Lower lobe of right lung (tissue), 2 donors: ENCODE results near the gene BORCS8. TPM values are rescaled to one million over a fixed set of nuclear protein-coding genes. Genes with fewer than 3 reads are reported as not detected.

Experiments
- ATAC-seq, 2 donors: fragments of 200-7000 bp; cut with Tn5 transposase; one replicate each; pipeline ENCODE4 v1.9.1; 2020 to 2022; ENCODE audit warnings: mild to moderate bottlenecking in 2 of 2, moderate library complexity in 2 of 2
- DNase-seq: peaks from one replicate; pipeline ENCODE4 v3.0.0-alpha.2; 2020
- H3K27ac ChIP-seq: fragments of 200-600 bp; one replicate; pipeline ENCODE4 v1.8.0; 2022
- H3K27me3 ChIP-seq: fragments of 200-600 bp; one replicate; pipeline ENCODE4 v1.8.0; 2022; ENCODE audit warnings: low read depth
- H3K36me3 ChIP-seq: fragments of 200-600 bp; one replicate; pipeline ENCODE4 v1.8.0; 2022; ENCODE audit warnings: mild to moderate bottlenecking
- H3K4me1 ChIP-seq: fragments of 200-600 bp; one replicate; pipeline ENCODE4 v1.8.0; 2022
- H3K4me3 ChIP-seq: fragments of 200-600 bp; one replicate; pipeline ENCODE4 v1.8.0; 2022; ENCODE audit warnings: mild to moderate bottlenecking
- H3K9me3 ChIP-seq: fragments of 200-600 bp; one replicate; pipeline ENCODE4 v1.8.0; 2022
- intact Hi-C: fragments of 100-400 bp; cut with DNase I; formaldehyde crosslinking; loops from one replicate; pipeline ENCODE4 v1.11.0; 2022
- total RNA-seq: library from RNA; stranded (reverse); fragmentation: NEBNext Ultra II Directional; extraction: Animal tissue kit (Norgen Biotek cat#: 25700); gene quantifications from one replicate; pipeline ENCODE4 v1.2.1, GENCODE V29; 2021
- TF ChIP-seq, protein P1 (sequence below): fragments of 200-600 bp; IDR thresholded peaks from one replicate; pipeline ENCODE4 v1.8.0; 2022; ENCODE audit warnings: antibody characterized with exemption, mild to moderate bottlenecking
- donor health status: DM: no; HTN: yes; CAD: no; lungs with severe emphysema.

BORCS8 gene
- total RNA-seq, 1 donor from 2014 or later: 29.4 TPM

DNA sequence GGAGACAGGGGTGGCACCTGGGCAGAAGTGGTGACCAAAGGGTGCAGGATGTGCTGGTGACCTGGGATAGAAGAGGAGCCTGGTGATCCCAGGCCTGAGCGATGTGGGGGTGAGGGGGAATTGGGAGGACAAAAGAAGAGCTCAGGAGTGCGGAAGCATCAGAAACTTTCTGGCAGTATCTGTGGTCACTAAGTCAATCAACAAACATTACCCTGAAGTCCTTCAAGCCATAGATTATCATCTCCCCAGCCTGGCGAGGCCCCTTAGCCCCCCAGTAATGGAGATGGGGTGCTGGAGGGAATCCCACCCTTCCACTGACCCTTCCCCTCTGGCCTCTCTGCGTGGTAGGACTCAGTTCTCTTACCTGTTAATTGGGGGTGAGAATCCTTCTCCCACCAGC is 32.4 kb downstream of the BORCS8 start:
- Histone ChIP-seq H3K4me1 (no peaks in the 10 kb centered on the region), H3K27me3 (no peaks in the 10 kb centered on the region), H3K36me3 (no peaks in the 10 kb centered on the region), H3K9me3 (no peaks in the 10 kb centered on the region), H3K27ac (no peak overlapping the region), H3K4me3 (no peak overlapping the region)
- intact Hi-C loops: no loop called here
- TF ChIP-seq, protein P1, sequence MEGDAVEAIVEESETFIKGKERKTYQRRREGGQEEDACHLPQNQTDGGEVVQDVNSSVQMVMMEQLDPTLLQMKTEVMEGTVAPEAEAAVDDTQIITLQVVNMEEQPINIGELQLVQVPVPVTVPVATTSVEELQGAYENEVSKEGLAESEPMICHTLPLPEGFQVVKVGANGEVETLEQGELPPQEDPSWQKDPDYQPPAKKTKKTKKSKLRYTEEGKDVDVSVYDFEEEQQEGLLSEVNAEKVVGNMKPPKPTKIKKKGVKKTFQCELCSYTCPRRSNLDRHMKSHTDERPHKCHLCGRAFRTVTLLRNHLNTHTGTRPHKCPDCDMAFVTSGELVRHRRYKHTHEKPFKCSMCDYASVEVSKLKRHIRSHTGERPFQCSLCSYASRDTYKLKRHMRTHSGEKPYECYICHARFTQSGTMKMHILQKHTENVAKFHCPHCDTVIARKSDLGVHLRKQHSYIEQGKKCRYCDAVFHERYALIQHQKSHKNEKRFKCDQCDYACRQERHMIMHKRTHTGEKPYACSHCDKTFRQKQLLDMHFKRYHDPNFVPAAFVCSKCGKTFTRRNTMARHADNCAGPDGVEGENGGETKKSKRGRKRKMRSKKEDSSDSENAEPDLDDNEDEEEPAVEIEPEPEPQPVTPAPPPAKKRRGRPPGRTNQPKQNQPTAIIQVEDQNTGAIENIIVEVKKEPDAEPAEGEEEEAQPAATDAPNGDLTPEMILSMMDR: no peak
- DNase-seq (no peak), ATAC-seq (no peak)

DNA sequence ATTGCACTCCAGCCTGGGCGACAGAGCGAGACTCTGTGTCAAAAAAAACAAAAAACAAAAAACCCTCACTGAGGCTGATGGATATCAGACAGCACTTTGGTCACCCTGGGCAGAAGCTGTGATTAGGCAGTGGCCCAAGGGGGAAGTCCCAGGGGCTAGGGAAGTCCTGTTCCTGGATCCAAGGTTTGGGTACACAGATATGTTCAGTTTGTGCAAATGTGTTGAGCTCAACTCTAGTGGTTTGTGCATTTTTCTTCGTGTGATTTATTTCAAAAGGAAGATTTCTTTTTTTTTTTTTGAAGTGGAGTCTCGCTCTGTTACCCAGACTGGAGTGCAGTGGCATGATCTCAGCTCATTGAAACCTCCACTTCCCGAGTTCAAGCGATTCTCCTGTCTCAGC is 34.1 kb downstream of the BORCS8 start:
- ATAC-seq: no peak
- no peaks in the 10 kb centered on the region for H3K36me3 ChIP-seq
- no peaks in the 10 kb centered on the region for H3K4me1 ChIP-seq
- no peaks in the 10 kb centered on the region for H3K27me3 ChIP-seq
- TF ChIP-seq, protein P1: no peak
- H3K4me3 ChIP-seq: no peak overlapping the region
- no peak overlapping the region for H3K27ac ChIP-seq
- no peaks in the 10 kb centered on the region for H3K9me3 ChIP-seq
- DNase-seq: no peak
- intact Hi-C loops: no loop called here

DNA sequence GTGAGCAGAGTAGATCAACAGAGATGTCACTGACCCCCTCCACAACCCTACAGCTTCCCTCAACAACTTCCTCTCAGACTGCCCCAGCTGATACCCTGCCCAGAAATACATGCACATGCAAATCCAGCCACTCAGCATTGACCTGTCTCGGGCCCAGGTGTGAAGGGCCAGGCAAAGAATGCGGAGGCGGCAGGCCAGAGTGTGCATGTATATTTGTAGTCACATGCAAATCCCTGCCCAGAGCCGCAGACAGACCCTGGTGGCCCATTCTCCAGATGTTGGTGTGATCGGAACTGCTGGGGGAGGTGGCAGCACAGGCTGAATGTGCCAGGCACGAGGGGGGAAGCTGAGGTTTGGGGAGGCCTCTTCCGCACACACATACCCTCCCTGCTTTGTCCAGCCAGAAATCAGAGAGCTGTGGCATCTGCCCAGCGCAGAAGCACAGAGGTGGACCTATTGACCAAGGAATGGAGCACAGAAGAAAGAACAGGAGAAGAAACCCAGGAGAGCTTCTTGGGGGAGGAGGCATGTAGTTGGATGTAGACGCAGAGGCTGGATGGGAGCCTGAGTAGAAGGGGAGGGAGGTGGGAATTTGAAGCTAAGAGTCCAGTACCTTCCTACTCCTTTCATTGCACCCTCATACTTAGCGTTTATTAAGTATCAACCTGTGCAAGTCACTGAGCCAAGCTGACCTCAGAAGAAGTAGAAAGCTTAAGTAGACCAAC is 36.3 kb downstream of the BORCS8 start:
- TF ChIP-seq, protein P1: no peak
- Histone ChIP-seq H3K4me3 (no peak overlapping the region), H3K27ac (no peak overlapping the region), H3K9me3 (no peaks in the 10 kb centered on the region), H3K27me3 (no peaks in the 10 kb centered on the region), H3K4me1 (no peaks in the 10 kb centered on the region), H3K36me3 (no peaks in the 10 kb centered on the region)
- intact Hi-C loops: no loop called here
- DNase-seq: no peak
- ATAC-seq: peak in 1 of 2 donors; percentile 44

DNA sequence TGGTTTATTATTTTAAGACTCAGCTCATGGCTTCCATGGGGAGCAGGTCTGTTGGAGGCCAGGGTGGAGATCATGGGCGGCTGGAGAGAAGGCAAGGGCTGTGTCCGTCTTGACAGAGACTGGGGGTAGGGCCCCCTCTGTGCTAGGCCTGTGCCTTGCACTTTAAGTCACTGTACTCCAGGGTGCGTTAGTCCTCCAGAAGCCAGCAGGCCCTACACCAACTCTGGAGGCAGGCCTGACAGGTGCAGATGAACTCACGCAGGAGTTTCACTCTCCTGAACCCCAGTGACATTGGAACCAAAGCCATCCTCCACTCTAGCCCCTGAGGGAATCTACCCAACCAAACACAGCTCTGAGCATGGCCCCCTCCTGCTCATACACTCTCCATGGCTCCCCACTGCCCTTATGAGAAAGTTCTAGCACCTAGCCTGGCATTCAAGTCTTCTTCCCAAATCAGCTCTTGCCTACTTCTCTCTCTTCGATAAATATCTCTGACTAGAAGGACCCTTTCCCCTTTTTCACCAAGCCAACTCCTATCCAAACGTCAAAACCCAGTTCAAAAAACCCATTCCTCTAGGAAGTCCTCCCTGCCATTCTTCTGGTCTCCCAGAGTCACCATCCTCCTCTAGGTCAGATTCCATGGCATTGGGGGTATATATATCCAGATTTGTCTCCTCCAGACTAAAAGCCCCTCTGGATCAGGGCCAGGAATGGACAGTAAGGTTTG is 37.0 kb downstream of the BORCS8 start:
- Histone ChIP-seq H3K9me3 (no peaks in the 10 kb centered on the region), H3K36me3 (no peaks in the 10 kb centered on the region), H3K4me3 (no peak overlapping the region), H3K4me1 (no peaks in the 10 kb centered on the region), H3K27ac (no peak overlapping the region), H3K27me3 (no peaks in the 10 kb centered on the region)
- intact Hi-C loops: no loop called here
- TF ChIP-seq, protein P1: no peak
- ATAC-seq: no peak
- no peak for DNase-seq

DNA sequence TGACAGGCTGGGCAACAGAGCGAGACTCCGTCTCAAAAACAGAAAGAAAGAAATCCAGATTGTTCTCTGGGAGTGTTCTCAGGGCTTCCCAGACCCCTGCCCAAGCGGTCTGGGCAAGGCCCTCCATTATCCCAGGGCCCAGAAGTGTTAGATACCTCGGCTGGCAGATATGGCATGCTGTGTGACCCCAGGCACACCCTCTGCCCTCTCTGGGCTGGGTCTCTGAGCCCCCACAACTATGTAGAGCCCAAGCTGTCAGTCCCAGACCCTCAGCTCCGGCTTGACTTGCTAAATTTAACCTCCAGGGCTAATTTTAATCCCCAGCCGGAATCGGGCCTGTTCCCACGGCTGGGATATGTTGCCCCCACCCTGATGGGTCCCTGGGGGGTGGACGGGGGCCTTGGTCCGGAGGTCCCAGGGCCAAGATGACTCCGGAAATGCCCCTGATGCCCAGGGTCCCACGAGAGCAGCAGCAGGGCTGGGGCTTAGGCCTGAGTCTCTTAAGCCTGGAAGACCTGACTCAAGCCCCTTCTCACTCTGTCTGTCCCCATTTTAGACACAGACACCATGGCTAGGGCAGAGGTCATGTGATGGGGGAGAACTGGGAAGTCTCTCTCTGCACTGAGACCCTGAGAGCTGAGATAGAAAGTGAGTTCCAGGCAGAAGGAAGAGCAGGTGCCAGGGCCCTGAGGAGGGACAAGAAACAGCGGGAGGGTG is 39.1 kb downstream of the BORCS8 start:
- no peak overlapping the region for H3K27ac ChIP-seq

More for the DNA sequence above, 39.1 kb downstream of the BORCS8 start:
- no peaks in the 10 kb centered on the region for H3K4me1 ChIP-seq
- intact Hi-C loops: no loop called here
- H3K4me3 ChIP-seq: no peak overlapping the region
- DNase-seq: no peak
- no peak for ATAC-seq
- H3K27me3 ChIP-seq: no peaks in the 10 kb centered on the region
- H3K36me3 ChIP-seq: peaks cover 20% of the 10 kb centered on the region
- H3K9me3 ChIP-seq: no peaks in the 10 kb centered on the region
- TF ChIP-seq, protein P1: no peak
